ENCODE measurements around the gene RGS9. TPM values are rescaled to one million over a fixed set of nuclear protein-coding genes. Genes with fewer than 3 reads are reported as not detected.

Gene RGS9
- total RNA-seq, 1 experiment from 2014 or later = 8.6 TPM

- ChIA-PET POLR2A (no interaction called here), CTCF (no interaction called here), RAD21 (ENCODE audit: low non-redundant PET in 1 of 2, low total read pairs in 2 of 2, uncharacterized antibody in 2 of 2, unreplicated experiment in 2 of 2) (no interaction called here)
- H3K4me3 ChIP-seq (replicated peaks in 1 of 2; ENCODE audit: low read depth in 1 of 2, low read length in 2 of 2) = no peak overlapping the region
- no peaks in the 10 kb centered on the region for H3K4me1 ChIP-seq (ENCODE audit: control insufficient read depth in 1 of 2, insufficient read depth in 2 of 2, low read length in 2 of 2)
- no peaks in the 10 kb centered on the region for H3K9me2 ChIP-seq (ENCODE audit: insufficient read depth)
- H3K27ac ChIP-seq (ENCODE audit: low read depth, low read length) = no peak overlapping the region
- no TSS peak for BruUV-seq (replicated peaks)
- H3K27me3 ChIP-seq (ENCODE audit: insufficient read depth, low read length) = peaks cover 9% of the 10 kb centered on the region; the same call in 1 of the 2 replicates
- intact Hi-C loops (cut with micrococcal nuclease) = loop anchor here (10.0 kb wide), 1 partner anchor 166 kb away; no protein-coding TSS in a partner anchor
- no peaks in the 10 kb centered on the region for H3K9me3 ChIP-seq (ENCODE audit: control insufficient read depth in 1 of 2, insufficient read depth in 1 of 2, low read depth in 1 of 2, low read length in 2 of 2)
- ATAC-seq (no peak), DNase-seq (ENCODE audit: low read depth, low spot score) (no peak)
- H3K36me3 ChIP-seq (ENCODE audit: control insufficient read depth in 1 of 2, insufficient read depth in 2 of 2, low read length in 2 of 2) = no peaks in the 10 kb centered on the region
- H3K9ac ChIP-seq (ENCODE audit: low read length) = no peak overlapping the region
- no peaks in the 10 kb centered on the region for H3K79me2 ChIP-seq (ENCODE audit: insufficient read depth, low read length)
- no peak overlapping the region for H2AFZ ChIP-seq (ENCODE audit: low read depth, low read length, poor library complexity, severe bottlenecking)
- no peak for TF ChIP-seq ZNF274 (IDR thresholded peaks at IDR 0.05; ENCODE audit: low read depth, low read length)
- H3K4me2 ChIP-seq (ENCODE audit: low read length) = no peak overlapping the region
- no peaks in the 10 kb centered on the region for H4K20me1 ChIP-seq (ENCODE audit: insufficient read depth)
Observed at GRCh38 chr17:65131240-65131639, 5.9 kb upstream of the RGS9 start.

- no peak for TF ChIP-seq YY1 (IDR thresholded peaks at IDR 0.05; ENCODE audit: extremely low read depth, insufficient replicate concordance, low read depth, low read length)
- no peak for TF ChIP-seq ZNF274 (IDR thresholded peaks at IDR 0.05; ENCODE audit: low read depth, low read length)
- no peak for TF ChIP-seq SP1 (IDR thresholded peaks at IDR 0.05; ENCODE audit: low read depth)
- TF ChIP-seq SIN3A (IDR thresholded peaks at IDR 0.05; ENCODE audit: low read depth) = no peak
- Histone ChIP-seq H3K9me2 (ENCODE audit: insufficient read depth) (no peaks in the 10 kb centered on the region), H3K9ac (ENCODE audit: low read length) (no peak overlapping the region), H4K20me1 (ENCODE audit: insufficient read depth) (no peaks in the 10 kb centered on the region), H3K9me3 (ENCODE audit: control insufficient read depth in 1 of 2, insufficient read depth in 1 of 2, low read depth in 1 of 2, low read length in 2 of 2) (no peaks in the 10 kb centered on the region), H3K4me1 (ENCODE audit: control insufficient read depth in 1 of 2, insufficient read depth in 2 of 2, low read length in 2 of 2) (peaks cover 0 to 5% of the 10 kb centered on the region in 2 experiments; a peak in 2 of 4 replicates), H2AFZ (ENCODE audit: low read depth, low read length, poor library complexity, severe bottlenecking) (no peak overlapping the region), H3K4me2 (ENCODE audit: low read length) (no peak overlapping the region), H3K79me2 (ENCODE audit: insufficient read depth, low read length) (no peaks in the 10 kb centered on the region), H3K27ac (ENCODE audit: low read depth, low read length) (no peak overlapping the region), H3K4me3 (replicated peaks in 1 of 2; ENCODE audit: low read depth in 1 of 2, low read length in 2 of 2) (no peak overlapping the region), H3K27me3 (ENCODE audit: insufficient read depth, low read length) (peaks cover 9% of the 10 kb centered on the region; the same call in 1 of the 2 replicates), H3K36me3 (ENCODE audit: control insufficient read depth in 1 of 2, insufficient read depth in 2 of 2, low read length in 2 of 2) (no peaks in the 10 kb centered on the region)
- ATAC-seq (no peak), DNase-seq (ENCODE audit: low read depth, low spot score) (no peak)
- CTCF ChIA-PET = no interaction called here
- RAD21 ChIA-PET (ENCODE audit: low non-redundant PET in 1 of 2, low total read pairs in 2 of 2, uncharacterized antibody in 2 of 2, unreplicated experiment in 2 of 2) = no interaction called here
- no TSS peak for BruUV-seq (replicated peaks)
- intact Hi-C loops (cut with micrococcal nuclease) = loop anchor here (10.0 kb wide), 1 partner anchor 167 kb away; no protein-coding TSS in a partner anchor
- POLR2A ChIA-PET = no interaction called here
Observed at GRCh38 chr17:65131946-65132345, 5.2 kb upstream of the RGS9 start.
